ENCODE data around the gene CDKAL1. TPM values are rescaled to one million over a fixed set of nuclear protein-coding genes. Genes with fewer than 3 reads are reported as not detected.

The CDKAL1 gene
- total and polyA plus RNA-seq, 2 donors (not counting 3 experiments of a cell fraction or from before 2014, with no cell fraction given), result 6.1 to 20.5 TPM

DNA sequence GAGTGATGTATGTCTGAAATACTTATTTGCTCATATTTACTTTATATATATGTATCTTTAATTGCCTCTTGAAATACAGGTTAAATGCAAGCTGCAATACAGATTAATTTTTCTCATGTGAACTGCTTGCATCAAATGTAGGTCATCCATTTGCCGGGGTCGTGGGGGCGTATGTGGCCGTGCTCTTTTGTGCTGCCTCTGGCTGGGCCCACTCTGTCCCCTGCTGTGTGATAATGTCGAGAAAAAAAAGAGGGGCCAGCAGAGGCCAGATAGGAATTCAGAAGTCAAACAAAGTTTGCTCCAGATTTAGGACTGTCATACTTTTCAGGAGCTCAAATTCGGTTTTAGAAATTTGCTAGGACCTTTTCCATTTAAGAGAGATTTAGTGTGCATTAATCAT is 599.6 kb downstream of the CDKAL1 start:
- no peak for DNase-seq (ENCODE audit: low read depth, low spot score)
- Histone ChIP-seq H3K9me1 (replicated peaks; ENCODE audit: control insufficient read depth, extremely low read depth, insufficient read depth, low read length) (no peaks in the 10 kb centered on the region), H3K4me3 (replicated peaks in 1 of 3; ENCODE audit: insufficient read depth in 1 of 3, low read depth in 1 of 3, low read length in 3 of 3) (no peak overlapping the region), H3K27ac (ENCODE audit: insufficient read depth, low read depth, low read length) (no peak overlapping the region), H3K4me1 (ENCODE audit: control insufficient read depth, extremely low read depth, insufficient read depth, low read length) (peaks cover 9% of the 10 kb centered on the region), H4K20me1 (replicated peaks; ENCODE audit: control insufficient read depth, extremely low read depth, insufficient read depth, low read length) (no peaks in the 10 kb centered on the region), H3K79me2 (ENCODE audit: control insufficient read depth, insufficient read depth, low read length) (no peaks in the 10 kb centered on the region), H3K9me3 (replicated peaks; ENCODE audit: control insufficient read depth, insufficient read depth, low read length) (no peaks in the 10 kb centered on the region), H2AFZ (ENCODE audit: low read depth, low read length) (no peak overlapping the region), H3K27me3 (ENCODE audit: control insufficient read depth in 2 of 2, insufficient read depth in 2 of 2, low read length in 2 of 2) (no peaks in the 10 kb centered on the region), H3K9ac (replicated peaks; ENCODE audit: extremely low read depth, insufficient read depth, low read length) (no peak overlapping the region), H3K4me2 (ENCODE audit: insufficient read depth, low read length) (no peak overlapping the region), H3K36me3 (ENCODE audit: control insufficient read depth in 2 of 2, extremely low read depth in 1 of 2, insufficient read depth in 2 of 2, low read length in 2 of 2) (no peaks in the 10 kb centered on the region)
- ChIA-PET CTCF (interaction anchor here (1.0 kb wide), 1 partner anchor 11 kb away, joined by 5 read pairs; no protein-coding TSS in a partner anchor), POLR2A (no interaction called here)
- intact Hi-C loops (cut with micrococcal nuclease), result no loop called here
- TF ChIP-seq GATA2 (IDR thresholded peaks at IDR 0.05; ENCODE audit: insufficient read depth, insufficient read length, low read depth, low read length) (no peak), EZH2 (IDR thresholded peaks at IDR 0.05; ENCODE audit: borderline replicate concordance, low read depth, low read length, severe bottlenecking) (no peak), POLR2AphosphoS5 (IDR thresholded peaks at IDR 0.05; ENCODE audit: insufficient read depth, low read depth, low read length) (no peak), JUN (IDR thresholded peaks at IDR 0.05; ENCODE audit: borderline replicate concordance, insufficient read depth, insufficient read length, low read depth) (no peak), POLR2A (IDR thresholded peaks at IDR 0.05; ENCODE audit: low read depth, low read length) (no peak), MYC (IDR thresholded peaks at IDR 0.05; ENCODE audit: low read depth, low read length) (no peak), FOS (IDR thresholded peaks at IDR 0.05; ENCODE audit: borderline replicate concordance, insufficient read depth, low read length) (no peak)
- TF ChIP-seq, protein P1, sequence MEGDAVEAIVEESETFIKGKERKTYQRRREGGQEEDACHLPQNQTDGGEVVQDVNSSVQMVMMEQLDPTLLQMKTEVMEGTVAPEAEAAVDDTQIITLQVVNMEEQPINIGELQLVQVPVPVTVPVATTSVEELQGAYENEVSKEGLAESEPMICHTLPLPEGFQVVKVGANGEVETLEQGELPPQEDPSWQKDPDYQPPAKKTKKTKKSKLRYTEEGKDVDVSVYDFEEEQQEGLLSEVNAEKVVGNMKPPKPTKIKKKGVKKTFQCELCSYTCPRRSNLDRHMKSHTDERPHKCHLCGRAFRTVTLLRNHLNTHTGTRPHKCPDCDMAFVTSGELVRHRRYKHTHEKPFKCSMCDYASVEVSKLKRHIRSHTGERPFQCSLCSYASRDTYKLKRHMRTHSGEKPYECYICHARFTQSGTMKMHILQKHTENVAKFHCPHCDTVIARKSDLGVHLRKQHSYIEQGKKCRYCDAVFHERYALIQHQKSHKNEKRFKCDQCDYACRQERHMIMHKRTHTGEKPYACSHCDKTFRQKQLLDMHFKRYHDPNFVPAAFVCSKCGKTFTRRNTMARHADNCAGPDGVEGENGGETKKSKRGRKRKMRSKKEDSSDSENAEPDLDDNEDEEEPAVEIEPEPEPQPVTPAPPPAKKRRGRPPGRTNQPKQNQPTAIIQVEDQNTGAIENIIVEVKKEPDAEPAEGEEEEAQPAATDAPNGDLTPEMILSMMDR (IDR thresholded peaks at IDR 0.05; ENCODE audit: extremely low read depth in 1 of 2, insufficient read depth in 1 of 2, low read depth in 1 of 2, low read length in 2 of 2), result no peak
- BruUV-seq (replicated peaks), result no TSS peak
- FAIRE-seq, result no peak
- dilution Hi-C loops (cut with MboI; ENCODE audit: extremely low pct_ligation_motif_present, low sequenced_read_pairs), result no loop called here
